HepG2 (cell line): ENCODE results near the gene LRRC40. TPM values are rescaled to one million over a fixed set of nuclear protein-coding genes. Genes with fewer than 3 reads are reported as not detected.
A peak's percentile ranks its signal among the peaks of the same experiment; 100 is the strongest.

Source experiments
- AGO1 ChIP-seq: fragments of 200-400 bp; formaldehyde crosslinking; IDR thresholded peaks from 2 replicates; pipeline ENCODE4 v1.6.1; 2017; ENCODE audit warnings: mild to moderate bottlenecking, low read depth, low read length, moderate library complexity; ENCODE audit not compliant: poor library complexity, severe bottlenecking
- AKAP8 ChIP-seq: sonication (generic); formaldehyde crosslinking; IDR thresholded peaks from 2 replicates; pipeline ENCODE4 v1.5.1; 2020; ENCODE audit warnings: mild to moderate bottlenecking, missing genetic modification reagents
- CAMTA2 ChIP-seq: sonication (generic); formaldehyde crosslinking; IDR thresholded peaks from 2 replicates; pipeline ENCODE4 v1.4.0; 2020; ENCODE audit warnings: mild to moderate bottlenecking, missing genetic modification reagents, borderline replicate concordance
- ERF ChIP-seq: IDR thresholded peaks from 2 replicates; pipeline ENCODE4 v1.6.1; 2018; ENCODE audit warnings: missing biosample characterization, missing genetic modification reagents
- HNF1A ChIP-seq, 2 experiments: sonication (generic) in 1 of 2; formaldehyde crosslinking in 1 of 2; IDR thresholded peaks; 2 replicates each; pipeline versions ENCODE4 v1.4.0 to v1.6.1; 2016 to 2020; ENCODE audit warnings: borderline replicate concordance in 1 of 2, low read depth in 1 of 2, mild to moderate bottlenecking in 1 of 2, missing genetic modification reagents in 1 of 2
- NR0B2 ChIP-seq: sonication (generic); formaldehyde crosslinking; IDR thresholded peaks from 2 replicates; pipeline ENCODE4 v1.4.0; 2020; ENCODE audit warnings: mild to moderate bottlenecking, missing genetic modification reagents
- PRDM4 ChIP-seq: sonication (generic); formaldehyde crosslinking; IDR thresholded peaks from 2 replicates; pipeline ENCODE4 v1.9.0; 2021; ENCODE audit warnings: missing genetic modification reagents, borderline replicate concordance
- STAG1 ChIP-seq: sonication (generic); formaldehyde crosslinking; IDR thresholded peaks from 2 replicates; pipeline ENCODE4 v1.4.0; 2020; ENCODE audit warnings: missing genetic modification reagents
- YEATS4 ChIP-seq: sonication (generic); formaldehyde crosslinking; IDR thresholded peaks from 2 replicates; pipeline ENCODE4 v1.4.0; 2020; ENCODE audit warnings: missing genetic modification reagents, borderline replicate concordance
- ZGPAT ChIP-seq: IDR thresholded peaks from 2 replicates; pipeline ENCODE4 v1.6.1; 2016; ENCODE audit warnings: mild to moderate bottlenecking
- ZNF331 ChIP-seq: sonication (generic); formaldehyde crosslinking; IDR thresholded peaks from 2 replicates; pipeline ENCODE4 v1.4.0; 2020; ENCODE audit warnings: missing genetic modification reagents
- ZNF639 ChIP-seq: conservative IDR thresholded peaks from 2 replicates; pipeline ENCODE4 v1.6.1; 2018; ENCODE audit warnings: missing genetic modification reagents
- ZNF710 ChIP-seq: sonication (generic); formaldehyde crosslinking; IDR thresholded peaks from 2 replicates; pipeline ENCODE4 v1.5.0; 2020; ENCODE audit warnings: mild to moderate bottlenecking, missing genetic modification reagents, borderline replicate concordance
- polyA plus RNA-seq, 8 experiments: library from polyadenylated mRNA; depleted of rRNA in 3 of 8; stranded (reverse) in 7 of 8; unstranded in 1 of 8; fragments of >200 nt; fragmentation: Illumina TruSeq in 4 of 8; extraction: Trizol in 4 of 8; gene quantifications; 2 replicates each; pipeline versions ENCODE4 v1.2.1 to v1.2.3, GENCODE V29; 2011 to 2016; ENCODE audit warnings: low read depth in 4 of 8, missing spikeins in 1 of 8, mixed read lengths in 1 of 8; ENCODE audit not compliant: insufficient read depth in 1 of 8
- total RNA-seq, 5 experiments: library from RNA; depleted of rRNA; stranded (reverse); fragments of >200 nt; fragmentation: Illumina TruSeq; extraction: Trizol; gene quantifications; 2 replicates each; pipeline ENCODE4 v1.2.3, GENCODE V29; 2016; ENCODE audit warnings: low read depth in 1 of 5

Gene LRRC40
- total and polyA plus RNA-seq, 2 of the 13 experiments (the other 11 are each of a cell fraction or from before 2014, with no cell fraction given), result 10.3 to 32.7 TPM

- TF ChIP-seq ZNF639 (peak; percentile 85; the same call in 1 of the 2 replicates), STAG1 (peak; percentile 2; the same call in 1 of the 2 replicates), NR0B2 (CRISPR knock-in tag) (0 out of 2 replicates have a peak, but pooled peaks have one; percentile 41), HNF1A (IDR thresholded peaks at IDR 0.05; ENCODE audit: low read depth) (no peak), HNF1A (CRISPR knock-in tag; IDR thresholded peaks at IDR 0.05; ENCODE audit: borderline replicate concordance) (no peak; the same call in 1 of the 2 replicates), ERF (CRISPR knock-in tag) (peak; percentile 73), AGO1 (peak; percentile 90), YEATS4 (CRISPR knock-in tag) (peak; percentile 64; the same call in 1 of the 2 replicates), ZNF710 (CRISPR knock-in tag) (peak; percentile 47; the same call in 1 of the 2 replicates), CAMTA2 (CRISPR knock-in tag) (no peak), PRDM4 (CRISPR knock-in tag) (no peak), ZNF331 (peak; percentile 68), AKAP8 (no peak), ZGPAT (CRISPR knock-in tag) (peak; percentile 92)
Observed at GRCh38 chr1:70221238-70222121, 16.1 kb upstream of the LRRC40 start, which contains the start of gene SRSF11 (continued).
